Activated CD8-positive, alpha-beta T cell treated with anti-CD3 and anti-CD28 coated beads, Interleukin-2, amount 10 ng/mL, durations not matched to agents 7 days and 5 days (primary cell): ENCODE results near the gene S100A5. TPM values are rescaled to one million over a fixed set of nuclear protein-coding genes. Genes with fewer than 3 reads are reported as not detected.

Source experiments
- total RNA-seq, 2 experiments: library from RNA; stranded (reverse); gene quantifications; one replicate each; pipeline ENCODE4 v1.2.3, GENCODE V29; 2021

Gene S100A5
- total RNA-seq, 2 experiments from 2014 or later = 1.8 to 1.9 TPM

Other genes with a start within 250 kb of the S100A5 start
- gene PGLYRP3, start 228.0 kb downstream of the S100A5 start, total RNA-seq = not detected
- gene PGLYRP4, start 192.1 kb downstream of the S100A5 start, total RNA-seq = not detected
- not detected for gene S100A9, start 183.1 kb downstream of the S100A5 start, total RNA-seq
- not detected for gene S100A12, start 165.3 kb downstream of the S100A5 start, total RNA-seq
- gene S100A8, start 149.9 kb downstream of the S100A5 start, total RNA-seq = not detected
- gene S100A7A, start 124.4 kb downstream of the S100A5 start, total RNA-seq = not detected
- not detected for gene S100A7, start 80.3 kb downstream of the S100A5 start, total RNA-seq
- 100 to 1,000 TPM; 425 to 431 TPM for gene S100A6, start 4.9 kb downstream of the S100A5 start, total RNA-seq
- 100 to 1,000 TPM; 628 to 665 TPM for gene S100A4, start 4.9 kb upstream of the S100A5 start, total RNA-seq
- gene S100A3, start 8.3 kb upstream of the S100A5 start, total RNA-seq = not detected
- under 1 TPM in 1 of 2 experiments, not detected in 1; 0.63 TPM for gene S100A2, start 24.9 kb upstream of the S100A5 start, total RNA-seq
- gene S100A16, start 72.2 kb upstream of the S100A5 start, total RNA-seq = not detected
- not detected for gene S100A14, start 75.4 kb upstream of the S100A5 start, total RNA-seq
- 1 to 10 TPM; 6.2 to 7.0 TPM for gene S100A13, start 86.6 kb upstream of the S100A5 start, total RNA-seq
- gene S100A1, start 87.5 kb upstream of the S100A5 start, total RNA-seq = not detected
- gene CHTOP, start 93.1 kb upstream of the S100A5 start, total RNA-seq = 10 to 100 TPM; 81.9 to 82.0 TPM
- gene SNAPIN, start 117.8 kb upstream of the S100A5 start, total RNA-seq = 10 to 100 TPM; 36.5 to 37.7 TPM
- gene ILF2, start 130.1 kb upstream of the S100A5 start, total RNA-seq = 100 to 1,000 TPM; 211 to 215 TPM
- not detected for gene NPR1, start 137.8 kb upstream of the S100A5 start, total RNA-seq
- gene INTS3, start 187.1 kb upstream of the S100A5 start, total RNA-seq = 10 to 100 TPM; 53.7 to 54.5 TPM
- gene SLC27A3, start 234.5 kb upstream of the S100A5 start, total RNA-seq = 10 to 100 TPM; 41.1 to 50.1 TPM